ENCODE measurements around the gene DNAJC17. TPM values are rescaled to one million over a fixed set of nuclear protein-coding genes. Genes with fewer than 3 reads are reported as not detected.
A peak's percentile ranks its signal among the peaks of the same experiment; 100 is the strongest.

DNAJC17 gene
- total and polyA plus RNA-seq, 2 of the 13 experiments (the other 11 are each of a cell fraction or from before 2014, with no cell fraction given): 22.2 to 26.5 TPM

DNA sequence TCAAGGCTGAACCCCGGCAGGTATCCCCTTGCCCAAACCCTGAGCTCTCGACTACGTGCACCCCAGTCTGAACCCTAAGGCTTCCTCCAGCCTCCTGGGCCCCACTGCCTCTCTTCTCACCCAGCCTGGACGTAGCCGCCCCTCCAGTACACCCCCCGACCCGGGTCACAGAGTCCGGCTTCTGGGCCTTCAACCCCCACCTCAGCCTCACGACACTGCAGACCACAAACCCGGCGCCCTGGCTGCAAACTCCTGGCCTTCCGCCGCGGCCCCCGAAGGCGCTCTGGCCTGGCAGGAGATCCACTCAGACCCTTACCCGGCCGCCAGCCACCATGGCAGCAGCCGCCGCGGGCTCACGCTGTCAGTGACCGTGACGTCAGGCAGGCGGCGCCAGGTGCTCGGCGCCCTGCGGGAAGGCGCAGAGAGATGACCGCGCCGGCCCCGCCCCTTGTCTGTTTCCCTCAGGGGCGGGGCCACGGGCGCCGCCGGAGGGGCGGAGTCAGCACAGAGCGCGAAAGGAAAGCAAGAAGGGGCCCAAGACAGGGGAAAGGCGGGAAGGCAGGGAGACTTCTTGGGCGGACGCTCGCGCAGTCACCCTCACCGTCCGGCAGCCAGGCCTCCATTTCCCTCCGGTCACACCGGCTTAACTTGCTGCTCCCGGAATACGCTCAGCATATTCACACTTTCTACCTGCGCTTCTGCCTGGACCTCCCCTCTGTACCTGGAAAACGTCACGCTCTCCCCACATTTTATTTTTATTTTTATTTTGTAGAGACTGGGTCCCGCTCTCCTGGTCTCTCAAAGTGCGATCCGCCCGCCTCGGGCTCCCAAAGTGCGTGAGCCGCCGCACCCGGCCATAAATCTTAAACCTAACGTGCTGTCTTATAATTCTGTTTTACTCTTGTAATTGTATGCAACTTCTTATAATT lies 52.1 kb downstream of the DNAJC17 start, which contains the start of gene RMDN3 (continued):
- TF ChIP-seq, protein P1, sequence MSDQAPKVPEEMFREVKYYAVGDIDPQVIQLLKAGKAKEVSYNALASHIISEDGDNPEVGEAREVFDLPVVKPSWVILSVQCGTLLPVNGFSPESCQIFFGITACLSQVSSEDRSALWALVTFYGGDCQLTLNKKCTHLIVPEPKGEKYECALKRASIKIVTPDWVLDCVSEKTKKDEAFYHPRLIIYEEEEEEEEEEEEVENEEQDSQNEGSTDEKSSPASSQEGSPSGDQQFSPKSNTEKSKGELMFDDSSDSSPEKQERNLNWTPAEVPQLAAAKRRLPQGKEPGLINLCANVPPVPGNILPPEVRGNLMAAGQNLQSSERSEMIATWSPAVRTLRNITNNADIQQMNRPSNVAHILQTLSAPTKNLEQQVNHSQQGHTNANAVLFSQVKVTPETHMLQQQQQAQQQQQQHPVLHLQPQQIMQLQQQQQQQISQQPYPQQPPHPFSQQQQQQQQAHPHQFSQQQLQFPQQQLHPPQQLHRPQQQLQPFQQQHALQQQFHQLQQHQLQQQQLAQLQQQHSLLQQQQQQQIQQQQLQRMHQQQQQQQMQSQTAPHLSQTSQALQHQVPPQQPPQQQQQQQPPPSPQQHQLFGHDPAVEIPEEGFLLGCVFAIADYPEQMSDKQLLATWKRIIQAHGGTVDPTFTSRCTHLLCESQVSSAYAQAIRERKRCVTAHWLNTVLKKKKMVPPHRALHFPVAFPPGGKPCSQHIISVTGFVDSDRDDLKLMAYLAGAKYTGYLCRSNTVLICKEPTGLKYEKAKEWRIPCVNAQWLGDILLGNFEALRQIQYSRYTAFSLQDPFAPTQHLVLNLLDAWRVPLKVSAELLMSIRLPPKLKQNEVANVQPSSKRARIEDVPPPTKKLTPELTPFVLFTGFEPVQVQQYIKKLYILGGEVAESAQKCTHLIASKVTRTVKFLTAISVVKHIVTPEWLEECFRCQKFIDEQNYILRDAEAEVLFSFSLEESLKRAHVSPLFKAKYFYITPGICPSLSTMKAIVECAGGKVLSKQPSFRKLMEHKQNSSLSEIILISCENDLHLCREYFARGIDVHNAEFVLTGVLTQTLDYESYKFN (CRISPR knock-in tag; conservative IDR thresholded peaks at IDR 0.05): peak; percentile 71
- TF ChIP-seq, protein P2, sequence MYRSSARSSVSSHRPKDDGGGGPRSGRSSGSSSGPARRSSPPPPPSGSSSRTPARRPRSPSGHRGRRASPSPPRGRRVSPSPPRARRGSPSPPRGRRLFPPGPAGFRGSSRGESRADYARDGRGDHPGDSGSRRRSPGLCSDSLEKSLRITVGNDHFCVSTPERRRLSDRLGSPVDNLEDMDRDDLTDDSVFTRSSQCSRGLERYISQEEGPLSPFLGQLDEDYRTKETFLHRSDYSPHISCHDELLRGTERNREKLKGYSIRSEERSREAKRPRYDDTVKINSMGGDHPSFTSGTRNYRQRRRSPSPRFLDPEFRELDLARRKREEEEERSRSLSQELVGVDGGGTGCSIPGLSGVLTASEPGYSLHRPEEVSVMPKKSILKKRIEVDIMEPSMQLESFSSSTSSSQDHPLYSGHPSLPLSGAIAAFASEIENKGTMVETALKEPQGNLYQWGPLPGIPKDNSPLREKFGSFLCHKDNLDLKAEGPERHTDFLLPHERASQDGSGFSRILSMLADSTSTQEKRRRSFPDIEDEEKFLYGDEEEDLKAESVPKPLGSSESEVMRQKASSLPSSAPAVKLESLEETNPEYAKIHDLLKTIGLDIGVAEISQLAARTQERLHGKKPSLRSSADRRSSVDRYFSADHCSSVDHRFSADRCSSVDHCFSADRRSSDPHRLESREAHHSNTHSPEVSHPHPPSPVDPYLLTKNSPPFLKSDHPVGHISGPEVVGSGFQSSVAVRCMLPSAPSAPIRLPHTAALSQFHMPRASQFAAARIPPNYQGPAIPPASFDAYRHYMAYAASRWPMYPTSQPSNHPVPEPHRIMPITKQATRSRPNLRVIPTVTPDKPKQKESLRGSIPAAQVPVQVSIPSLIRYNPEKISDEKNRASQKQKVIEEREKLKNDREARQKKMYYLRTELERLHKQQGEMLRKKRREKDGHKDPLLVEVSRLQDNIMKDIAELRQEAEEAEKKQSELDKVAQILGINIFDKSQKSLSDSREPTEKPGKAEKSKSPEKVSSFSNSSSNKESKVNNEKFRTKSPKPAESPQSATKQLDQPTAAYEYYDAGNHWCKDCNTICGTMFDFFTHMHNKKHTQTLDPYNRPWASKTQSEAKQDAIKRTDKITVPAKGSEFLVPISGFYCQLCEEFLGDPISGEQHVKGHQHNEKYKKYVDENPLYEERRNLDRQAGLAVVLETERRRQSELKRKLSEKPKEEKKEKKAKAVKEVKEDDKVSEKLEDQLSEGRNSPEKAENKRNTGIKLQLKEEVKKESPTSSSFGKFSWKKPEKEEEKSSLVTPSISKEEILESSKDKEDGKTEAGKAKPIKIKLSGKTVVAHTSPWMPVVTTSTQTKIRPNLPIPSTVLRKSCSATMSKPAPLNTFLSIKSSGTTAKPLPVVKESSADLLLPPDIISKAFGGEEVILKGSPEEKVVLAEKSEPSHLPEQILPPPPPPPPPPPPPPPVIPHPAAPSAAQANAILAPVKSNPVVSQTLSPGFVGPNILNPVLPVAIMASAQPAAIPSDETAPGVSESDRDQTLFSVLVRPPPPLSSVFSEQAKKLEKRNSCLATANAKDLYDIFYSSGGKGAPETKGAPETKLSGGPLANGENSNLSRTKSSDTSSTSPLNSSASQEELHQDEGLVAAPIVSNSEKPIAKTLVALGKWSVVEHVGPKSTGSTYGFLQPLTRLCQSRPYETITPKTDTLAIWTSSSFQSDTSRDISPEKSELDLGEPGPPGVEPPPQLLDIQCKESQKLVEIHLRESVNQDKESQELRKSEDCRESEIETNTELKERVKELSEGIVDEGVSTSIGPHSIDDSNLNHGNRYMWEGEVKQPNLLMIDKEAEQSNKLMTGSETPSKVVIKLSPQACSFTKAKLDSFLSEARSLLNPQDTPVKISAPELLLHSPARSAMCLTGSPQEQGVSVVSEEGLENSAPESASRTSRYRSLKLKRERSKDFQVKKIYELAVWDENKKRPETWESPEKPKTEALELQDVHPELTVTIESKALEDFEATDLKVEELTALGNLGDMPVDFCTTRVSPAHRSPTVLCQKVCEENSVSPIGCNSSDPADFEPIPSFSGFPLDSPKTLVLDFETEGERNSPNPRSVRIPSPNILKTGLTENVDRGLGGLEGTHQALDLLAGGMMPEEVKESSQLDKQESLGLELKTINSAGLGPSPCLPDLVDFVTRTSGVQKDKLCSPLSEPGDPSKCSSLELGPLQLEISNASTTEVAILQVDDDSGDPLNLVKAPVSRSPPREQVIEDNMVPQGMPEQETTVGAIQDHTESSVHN (CRISPR knock-in tag; IDR thresholded peaks at IDR 0.05): peak; percentile 72; the same call in 1 of the 2 replicates
- TF ChIP-seq, protein P3, sequence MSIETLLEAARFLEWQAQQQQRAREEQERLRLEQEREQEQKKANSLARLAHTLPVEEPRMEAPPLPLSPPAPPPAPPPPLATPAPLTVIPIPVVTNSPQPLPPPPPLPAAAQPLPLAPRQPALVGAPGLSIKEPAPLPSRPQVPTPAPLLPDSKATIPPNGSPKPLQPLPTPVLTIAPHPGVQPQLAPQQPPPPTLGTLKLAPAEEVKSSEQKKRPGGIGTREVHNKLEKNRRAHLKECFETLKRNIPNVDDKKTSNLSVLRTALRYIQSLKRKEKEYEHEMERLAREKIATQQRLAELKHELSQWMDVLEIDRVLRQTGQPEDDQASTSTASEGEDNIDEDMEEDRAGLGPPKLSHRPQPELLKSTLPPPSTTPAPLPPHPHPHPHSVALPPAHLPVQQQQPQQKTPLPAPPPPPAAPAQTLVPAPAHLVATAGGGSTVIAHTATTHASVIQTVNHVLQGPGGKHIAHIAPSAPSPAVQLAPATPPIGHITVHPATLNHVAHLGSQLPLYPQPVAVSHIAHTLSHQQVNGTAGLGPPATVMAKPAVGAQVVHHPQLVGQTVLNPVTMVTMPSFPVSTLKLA (IDR thresholded peaks at IDR 0.05): peak; percentile 67
- TF ChIP-seq ZNF572 (CRISPR knock-in tag; IDR thresholded peaks at IDR 0.05) (no peak; the same call in 1 of the 2 replicates), MED13 (CRISPR knock-in tag; IDR thresholded peaks at IDR 0.05) (0 out of 2 replicates have a peak, but pooled peaks have one; percentile 30), NFRKB (IDR thresholded peaks at IDR 0.05) (no peak), MAFF (IDR thresholded peaks at IDR 0.05; ENCODE audit: low read depth, low read length) (no peak)
- TF ChIP-seq, protein P4, sequence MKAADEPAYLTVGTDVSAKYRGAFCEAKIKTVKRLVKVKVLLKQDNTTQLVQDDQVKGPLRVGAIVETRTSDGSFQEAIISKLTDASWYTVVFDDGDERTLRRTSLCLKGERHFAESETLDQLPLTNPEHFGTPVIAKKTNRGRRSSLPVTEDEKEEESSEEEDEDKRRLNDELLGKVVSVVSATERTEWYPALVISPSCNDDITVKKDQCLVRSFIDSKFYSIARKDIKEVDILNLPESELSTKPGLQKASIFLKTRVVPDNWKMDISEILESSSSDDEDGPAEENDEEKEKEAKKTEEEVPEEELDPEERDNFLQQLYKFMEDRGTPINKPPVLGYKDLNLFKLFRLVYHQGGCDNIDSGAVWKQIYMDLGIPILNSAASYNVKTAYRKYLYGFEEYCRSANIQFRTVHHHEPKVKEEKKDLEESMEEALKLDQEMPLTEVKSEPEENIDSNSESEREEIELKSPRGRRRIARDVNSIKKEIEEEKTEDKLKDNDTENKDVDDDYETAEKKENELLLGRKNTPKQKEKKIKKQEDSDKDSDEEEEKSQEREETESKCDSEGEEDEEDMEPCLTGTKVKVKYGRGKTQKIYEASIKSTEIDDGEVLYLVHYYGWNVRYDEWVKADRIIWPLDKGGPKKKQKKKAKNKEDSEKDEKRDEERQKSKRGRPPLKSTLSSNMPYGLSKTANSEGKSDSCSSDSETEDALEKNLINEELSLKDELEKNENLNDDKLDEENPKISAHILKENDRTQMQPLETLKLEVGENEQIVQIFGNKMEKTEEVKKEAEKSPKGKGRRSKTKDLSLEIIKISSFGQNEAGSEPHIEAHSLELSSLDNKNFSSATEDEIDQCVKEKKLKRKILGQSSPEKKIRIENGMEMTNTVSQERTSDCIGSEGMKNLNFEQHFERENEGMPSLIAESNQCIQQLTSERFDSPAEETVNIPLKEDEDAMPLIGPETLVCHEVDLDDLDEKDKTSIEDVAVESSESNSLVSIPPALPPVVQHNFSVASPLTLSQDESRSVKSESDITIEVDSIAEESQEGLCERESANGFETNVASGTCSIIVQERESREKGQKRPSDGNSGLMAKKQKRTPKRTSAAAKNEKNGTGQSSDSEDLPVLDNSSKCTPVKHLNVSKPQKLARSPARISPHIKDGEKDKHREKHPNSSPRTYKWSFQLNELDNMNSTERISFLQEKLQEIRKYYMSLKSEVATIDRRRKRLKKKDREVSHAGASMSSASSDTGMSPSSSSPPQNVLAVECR (CRISPR knock-in tag; IDR thresholded peaks at IDR 0.05; ENCODE audit: borderline replicate concordance): peak; percentile 96

All from HepG2 (cell line).